ENCODE measurements around the gene NANOS3.

- TF ChIP-seq CTCF (IDR thresholded peaks at IDR 0.05) (no peak), EZH2 (IDR thresholded peaks at IDR 0.05) (no peak), EZH2phosphoT487 (IDR thresholded peaks at IDR 0.05) (no peak)
These were observed 43.6 kb downstream of the NANOS3 start for GRCh38 chr19:13920524-13920923.

Measured in neural progenitor cell (in vitro differentiated cells).